Peyer's patch (tissue), 4 donors: ENCODE measurements around the gene PAPSS1.
"Not testable (repeated sequence)": the region's sequence is repeated elsewhere in the genome, so short reads cannot be mapped to it uniquely, and the experiment has no call there.

Source experiments
- CTCF ChIP-seq, 6 experiments: fragments of 450-650 bp in 4 of 6; fragments of 200-600 bp in 2 of 6; sonication (generic) in 1 of 6; IDR thresholded peaks; one replicate each; pipeline ENCODE4 v1.5.1; 2017 to 2019; ENCODE audit warnings: antibody characterized with exemption in 6 of 6, mild to moderate bottlenecking in 3 of 6, moderate library complexity in 1 of 6
- POLR2A ChIP-seq, 2 donors: fragments of 450-650 bp; IDR thresholded peaks; one replicate each; pipeline ENCODE4 v1.5.1; 2017; ENCODE audit warnings: antibody characterized with exemption in 2 of 2, mild to moderate bottlenecking in 2 of 2, moderate library complexity in 2 of 2

- not testable (repeated sequence) for TF ChIP-seq CTCF, POLR2A (IDR thresholded peaks at IDR 0.05)
Measured at GRCh38 chr4:107726131-107726925, 6.3 kb upstream of the PAPSS1 start.
